GM23338 (cell line): ENCODE results near the gene PERP. TPM values are rescaled to one million over a fixed set of nuclear protein-coding genes. Genes with fewer than 3 reads are reported as not detected.

Experiments
- ATAC-seq: fragments of 200-7000 bp; cut with Tn5 transposase; 3 replicates; pipeline ENCODE4 v1.9.1; 2020
- DNase-seq: peaks from one replicate; pipeline ENCODE4 v3.0.0-alpha.2; 2015; ENCODE audit warnings: low spot score
- H2AFZ ChIP-seq: fragments of 200-600 bp; sonication (generic); 2 replicates; pipeline ENCODE4 v1.8.0; 2016; ENCODE audit warnings: antibody characterized with exemption, mild to moderate bottlenecking, moderate library complexity
- H3F3A ChIP-seq: fragments of 200-600 bp; sonication (generic); replicated peaks from 2 replicates; pipeline ENCODE4 v1.8.0; 2017; ENCODE audit warnings: antibody characterized with exemption, mixed run types, low read depth
- H3K27ac ChIP-seq: fragments of 200-600 bp; sonication (generic); 2 replicates; pipeline ENCODE4 v1.6.1; 2016; ENCODE audit warnings: low read depth
- H3K27me3 ChIP-seq: fragments of 200-600 bp; sonication (generic); 2 replicates; pipeline ENCODE4 v1.8.0; 2016; ENCODE audit warnings: mild to moderate bottlenecking, mixed run types, moderate library complexity; ENCODE audit not compliant: insufficient read depth
- H3K36me3 ChIP-seq: fragments of 200-600 bp; sonication (generic); 2 replicates; pipeline ENCODE4 v1.8.0; 2016; ENCODE audit warnings: mild to moderate bottlenecking; ENCODE audit not compliant: insufficient read depth
- H3K4me1 ChIP-seq: fragments of 200-600 bp; sonication (generic); 2 replicates; pipeline ENCODE4 v1.8.0; 2016; ENCODE audit warnings: mild to moderate bottlenecking, moderate library complexity; ENCODE audit not compliant: insufficient read depth
- H3K4me2 ChIP-seq: fragments of 200-600 bp; sonication (generic); 2 replicates; pipeline ENCODE4 v1.7.1; 2017; ENCODE audit warnings: mixed run types
- H3K4me3 ChIP-seq: fragments of 200-600 bp; sonication (generic); 2 replicates; pipeline ENCODE4 v1.6.1; 2016; ENCODE audit warnings: mixed run types
- H3K79me2 ChIP-seq: fragments of 200-600 bp; sonication (generic); replicated peaks from 2 replicates; pipeline ENCODE4 v1.8.0; 2017; ENCODE audit warnings: mild to moderate bottlenecking; ENCODE audit not compliant: insufficient read depth
- H3K9me2 ChIP-seq: fragments of 200-600 bp; sonication (generic); 2 replicates; pipeline ENCODE4 v1.8.0; 2017; ENCODE audit not compliant: insufficient read depth
- H4K20me1 ChIP-seq: fragments of 200-600 bp; sonication (generic); replicated peaks from 2 replicates; pipeline ENCODE4 v1.8.0; 2017; ENCODE audit warnings: mild to moderate bottlenecking; ENCODE audit not compliant: insufficient read depth
- H3K27ac Mint-ChIP-seq: 2 replicates; pipeline ENCODE4 v1.8.0; 2020; ENCODE audit warnings: inconsistent platforms, mild to moderate bottlenecking, moderate library complexity, mixed read lengths
- H3K27me3 Mint-ChIP-seq: 3 replicates; pipeline ENCODE4 v1.8.0; 2022; ENCODE audit warnings: low read depth, mild to moderate bottlenecking, moderate library complexity, mixed read lengths, inconsistent platforms; ENCODE audit not compliant: insufficient read depth, poor library complexity
- H3K36me3 Mint-ChIP-seq: 3 replicates; pipeline ENCODE4 v1.8.0; 2021; ENCODE audit warnings: low read depth, mild to moderate bottlenecking, inconsistent platforms, moderate library complexity, mixed read lengths
- H3K4me1 Mint-ChIP-seq: 3 replicates; pipeline ENCODE4 v1.8.0; 2020; ENCODE audit warnings: mild to moderate bottlenecking, inconsistent platforms, mixed read lengths
- H3K4me3 Mint-ChIP-seq: 3 replicates; pipeline ENCODE4 v1.8.0; 2021; ENCODE audit warnings: moderate library complexity, mild to moderate bottlenecking, inconsistent platforms, mixed read lengths
- H3K9me3 Mint-ChIP-seq: 3 replicates; pipeline ENCODE4 v1.8.0; 2020; ENCODE audit warnings: moderate library complexity, mild to moderate bottlenecking, inconsistent platforms, mixed read lengths
- CREB1 ChIP-seq: fragments of 250-450 bp; sonication (Bioruptor Pico); IDR thresholded peaks from 2 replicates; pipeline ENCODE4 v1.5.0; 2020; ENCODE audit warnings: low read depth, mild to moderate bottlenecking, moderate library complexity
- CTCF ChIP-seq, 2 experiments: fragments of 200-600 bp in 1 of 2; sonication (generic) in 1 of 2; conservative IDR thresholded peaks; 2 replicates each; pipeline versions ENCODE4 v1.5.1 to v1.6.1; 2016 to 2017; ENCODE audit warnings: antibody characterized with exemption in 2 of 2, low read depth in 2 of 2, mild to moderate bottlenecking in 2 of 2, moderate library complexity in 1 of 2
- EZH2 ChIP-seq: fragments of 200-600 bp; sonication (generic); IDR thresholded peaks from one replicate; pipeline ENCODE4 v1.8.0; 2017; ENCODE audit warnings: antibody characterized with exemption, mild to moderate bottlenecking, low read depth; ENCODE audit not compliant: unreplicated experiment
- EZH2phosphoT487 ChIP-seq: fragments of 200-600 bp; sonication (generic); IDR thresholded peaks from one replicate; pipeline ENCODE4 v1.8.1; 2018; ENCODE audit warnings: antibody characterized with exemption; ENCODE audit not compliant: unreplicated experiment
- NANOG ChIP-seq: IDR thresholded peaks from 2 replicates; pipeline ENCODE4 v1.6.1; 2016; ENCODE audit warnings: antibody characterized with exemption, borderline replicate concordance
- POLR2AphosphoS5 ChIP-seq: IDR thresholded peaks from 2 replicates; pipeline ENCODE4 v1.6.1; 2016; ENCODE audit warnings: antibody characterized with exemption, low read depth
- STAT1 ChIP-seq: IDR thresholded peaks from one replicate; pipeline ENCODE4 v1.6.1; 2016; ENCODE audit warnings: antibody characterized with exemption; ENCODE audit not compliant: unreplicated experiment
- ZNF114 ChIP-seq: fragments of 250-450 bp; sonication (Bioruptor Pico); IDR thresholded peaks from 2 replicates; pipeline ENCODE4 v1.5.0; 2020; ENCODE audit warnings: mild to moderate bottlenecking, moderate library complexity
- ZNF331 ChIP-seq: fragments of 250-450 bp; sonication (Bioruptor Pico); IDR thresholded peaks from 2 replicates; pipeline ENCODE4 v1.5.0; 2020; ENCODE audit warnings: low read depth, mild to moderate bottlenecking, moderate library complexity
- ZNF462 ChIP-seq: fragments of 250-450 bp; sonication (Bioruptor Pico); IDR thresholded peaks from 2 replicates; pipeline ENCODE4 v1.5.0; 2020; ENCODE audit warnings: mild to moderate bottlenecking, moderate library complexity
- polyA plus RNA-seq: library from polyadenylated mRNA; unstranded; fragments of >200 nt; fragmentation: Nextera tagmentation; extraction: Ambion mirVana; gene quantifications from 2 replicates; pipeline ENCODE4 v1.2.1, GENCODE V29; 2016
- total RNA-seq: library from RNA; depleted of rRNA; stranded (reverse); fragments of >200 nt; shearing (Covaris generic); gene quantifications from 2 replicates; pipeline ENCODE4 v1.2.3, GENCODE V29; 2014
- TF ChIP-seq, protein P1 (sequence below): IDR thresholded peaks from one replicate; pipeline ENCODE4 v1.6.1; 2018; ENCODE audit warnings: antibody characterized with exemption; ENCODE audit not compliant: unreplicated experiment
- TF ChIP-seq, protein P2 (sequence below): IDR thresholded peaks from 2 replicates; pipeline ENCODE4 v1.6.1; 2016; ENCODE audit warnings: antibody characterized with exemption

PERP gene
- total and polyA plus RNA-seq, 2 experiments from 2014 or later: 23.7 to 28.4 TPM

DNA sequence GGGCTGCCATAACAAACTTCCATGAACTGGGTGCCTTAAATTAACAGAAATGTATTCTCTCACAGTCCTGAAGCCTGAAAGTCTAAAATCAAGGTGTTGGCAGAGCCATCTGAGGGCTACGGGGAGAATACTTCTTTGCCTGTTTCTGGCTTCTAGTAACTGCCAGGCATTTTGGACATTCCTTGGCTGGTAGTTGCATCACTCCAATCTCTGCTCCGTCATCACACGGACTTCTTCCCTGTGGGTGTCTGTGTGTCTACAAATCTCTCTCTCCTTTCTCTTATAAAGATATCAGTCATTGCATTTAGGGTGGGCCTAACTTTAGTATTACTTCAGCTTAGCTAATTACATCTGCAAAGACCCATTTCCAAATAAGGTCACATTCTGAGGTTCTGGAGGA is 20.9 kb upstream of the PERP start (continued):
- no peak for TF ChIP-seq POLR2AphosphoS5
- TF ChIP-seq EZH2: no peak
- TF ChIP-seq ZNF114 (CRISPR knock-in tag): no peak
- TF ChIP-seq ZNF331 (CRISPR knock-in tag): no peak
- TF ChIP-seq, protein P1, sequence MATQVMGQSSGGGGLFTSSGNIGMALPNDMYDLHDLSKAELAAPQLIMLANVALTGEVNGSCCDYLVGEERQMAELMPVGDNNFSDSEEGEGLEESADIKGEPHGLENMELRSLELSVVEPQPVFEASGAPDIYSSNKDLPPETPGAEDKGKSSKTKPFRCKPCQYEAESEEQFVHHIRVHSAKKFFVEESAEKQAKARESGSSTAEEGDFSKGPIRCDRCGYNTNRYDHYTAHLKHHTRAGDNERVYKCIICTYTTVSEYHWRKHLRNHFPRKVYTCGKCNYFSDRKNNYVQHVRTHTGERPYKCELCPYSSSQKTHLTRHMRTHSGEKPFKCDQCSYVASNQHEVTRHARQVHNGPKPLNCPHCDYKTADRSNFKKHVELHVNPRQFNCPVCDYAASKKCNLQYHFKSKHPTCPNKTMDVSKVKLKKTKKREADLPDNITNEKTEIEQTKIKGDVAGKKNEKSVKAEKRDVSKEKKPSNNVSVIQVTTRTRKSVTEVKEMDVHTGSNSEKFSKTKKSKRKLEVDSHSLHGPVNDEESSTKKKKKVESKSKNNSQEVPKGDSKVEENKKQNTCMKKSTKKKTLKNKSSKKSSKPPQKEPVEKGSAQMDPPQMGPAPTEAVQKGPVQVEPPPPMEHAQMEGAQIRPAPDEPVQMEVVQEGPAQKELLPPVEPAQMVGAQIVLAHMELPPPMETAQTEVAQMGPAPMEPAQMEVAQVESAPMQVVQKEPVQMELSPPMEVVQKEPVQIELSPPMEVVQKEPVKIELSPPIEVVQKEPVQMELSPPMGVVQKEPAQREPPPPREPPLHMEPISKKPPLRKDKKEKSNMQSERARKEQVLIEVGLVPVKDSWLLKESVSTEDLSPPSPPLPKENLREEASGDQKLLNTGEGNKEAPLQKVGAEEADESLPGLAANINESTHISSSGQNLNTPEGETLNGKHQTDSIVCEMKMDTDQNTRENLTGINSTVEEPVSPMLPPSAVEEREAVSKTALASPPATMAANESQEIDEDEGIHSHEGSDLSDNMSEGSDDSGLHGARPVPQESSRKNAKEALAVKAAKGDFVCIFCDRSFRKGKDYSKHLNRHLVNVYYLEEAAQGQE: no peak
- no peak for TF ChIP-seq CTCF (conservative IDR thresholded peaks at IDR 0.05; ENCODE audit: low read depth in 2 of 2)
- no peak for TF ChIP-seq NANOG

DNA sequence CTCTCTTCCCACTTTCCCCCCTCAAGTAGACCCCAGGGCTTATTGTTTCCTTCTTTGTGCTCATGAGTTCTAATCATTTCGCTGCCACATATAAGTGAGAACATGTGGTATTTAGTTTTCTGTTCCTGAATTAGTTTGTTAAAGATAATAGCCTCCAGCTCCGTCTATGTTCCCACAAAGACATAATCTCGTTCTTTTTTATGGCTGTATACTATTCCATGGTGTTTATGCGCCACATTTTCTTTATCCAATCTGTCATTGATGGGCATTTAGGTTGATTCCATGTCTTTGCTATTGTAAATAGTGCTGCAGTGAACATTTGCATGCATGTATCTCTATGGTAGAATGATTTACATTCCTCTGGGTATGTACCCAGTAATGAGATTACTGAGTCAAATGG is 16.9 kb upstream of the PERP start:
- Mint-ChIP-seq H3K4me1 (peaks cover 4% of the 10 kb centered on the region; the same call in 1 of the 3 replicates), H3K27ac (no peak overlapping the region), H3K36me3 (0 out of 3 replicates have a peak, but pooled peaks cover 3% of the 10 kb centered on the region), H3K9me3 (peaks cover 14% of the 10 kb centered on the region), H3K27me3 (no peaks in the 10 kb centered on the region), H3K4me3 (no peak overlapping the region)
- Histone ChIP-seq H3K4me3 (no peak overlapping the region), H3K4me2 (no peak overlapping the region), H3K27me3 (no peaks in the 10 kb centered on the region), H3K27ac (no peak overlapping the region), H3K4me1 (no peaks in the 10 kb centered on the region), H3K36me3 (no peaks in the 10 kb centered on the region), H4K20me1 (no peaks in the 10 kb centered on the region), H3F3A (no peaks in the 10 kb centered on the region), H2AFZ (no peak overlapping the region), H3K9me2 (no peaks in the 10 kb centered on the region), H3K79me2 (no peaks in the 10 kb centered on the region)
- ATAC-seq (no peak), DNase-seq (no peak)
- TF ChIP-seq NANOG: no peak
- TF ChIP-seq, protein P2, sequence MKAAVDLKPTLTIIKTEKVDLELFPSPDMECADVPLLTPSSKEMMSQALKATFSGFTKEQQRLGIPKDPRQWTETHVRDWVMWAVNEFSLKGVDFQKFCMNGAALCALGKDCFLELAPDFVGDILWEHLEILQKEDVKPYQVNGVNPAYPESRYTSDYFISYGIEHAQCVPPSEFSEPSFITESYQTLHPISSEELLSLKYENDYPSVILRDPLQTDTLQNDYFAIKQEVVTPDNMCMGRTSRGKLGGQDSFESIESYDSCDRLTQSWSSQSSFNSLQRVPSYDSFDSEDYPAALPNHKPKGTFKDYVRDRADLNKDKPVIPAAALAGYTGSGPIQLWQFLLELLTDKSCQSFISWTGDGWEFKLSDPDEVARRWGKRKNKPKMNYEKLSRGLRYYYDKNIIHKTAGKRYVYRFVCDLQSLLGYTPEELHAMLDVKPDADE: no peak
- TF ChIP-seq ZNF462 (CRISPR knock-in tag): no peak
- TF ChIP-seq STAT1: no peak
- no peak for TF ChIP-seq ZNF331 (CRISPR knock-in tag)
- TF ChIP-seq EZH2: no peak
- no peak for TF ChIP-seq POLR2AphosphoS5
- no peak for TF ChIP-seq CREB1
- TF ChIP-seq EZH2phosphoT487: no peak
